Liver (tissue), 9 donors: ENCODE data around the gene GULP1. TPM values are rescaled to one million over a fixed set of nuclear protein-coding genes. Genes with fewer than 3 reads are reported as not detected.

Experiments used
- DNase-seq: peaks from one replicate; pipeline ENCODE4 v3.0.0-alpha.2; 2017; ENCODE audit warnings: low spot score
- H3K27ac ChIP-seq, 2 donors: one replicate each; pipeline ENCODE4 v1.7.0; 2013; ENCODE audit warnings: inconsistent platforms in 2 of 2, low read length in 2 of 2, control low read depth in 1 of 2, low read depth in 1 of 2, mild to moderate bottlenecking in 1 of 2
- H3K27me3 ChIP-seq, 4 donors: one replicate each; pipeline versions ENCODE4 v1.6.1 to v1.7.0; 2013; ENCODE audit warnings: low read length in 3 of 4, inconsistent platforms in 1 of 4, mild to moderate bottlenecking in 1 of 4, moderate library complexity in 1 of 4; ENCODE audit not compliant: control insufficient read depth in 4 of 4, insufficient read depth in 4 of 4
- H3K36me3 ChIP-seq, 4 donors: one replicate each; pipeline versions ENCODE4 v1.6.1 to v1.7.0; 2013; ENCODE audit warnings: low read length in 3 of 4, mild to moderate bottlenecking in 3 of 4, low read depth in 1 of 4, moderate library complexity in 1 of 4; ENCODE audit not compliant: control insufficient read depth in 4 of 4, insufficient read depth in 3 of 4
- H3K4me1 ChIP-seq, 4 donors: one replicate each; pipeline versions ENCODE4 v1.6.1 to v1.7.0; 2013; ENCODE audit warnings: low read length in 3 of 4, mild to moderate bottlenecking in 3 of 4, moderate library complexity in 1 of 4; ENCODE audit not compliant: control insufficient read depth in 4 of 4, insufficient read depth in 4 of 4
- H3K4me3 ChIP-seq, 3 donors: one replicate each; pipeline versions ENCODE4 v1.6.1 to v1.7.0; 2013; ENCODE audit warnings: low read length in 3 of 3, control low read depth in 1 of 3, low read depth in 1 of 3, mild to moderate bottlenecking in 1 of 3
- H3K9ac ChIP-seq, 2 donors: one replicate each; pipeline ENCODE4 v1.7.0; 2013; ENCODE audit warnings: low read length in 2 of 2, mild to moderate bottlenecking in 2 of 2, moderate library complexity in 2 of 2, control low read depth in 1 of 2, low read depth in 1 of 2
- H3K9me3 ChIP-seq, 4 donors: one replicate each; pipeline versions ENCODE4 v1.6.1 to v1.7.0; 2013; ENCODE audit warnings: low read length in 3 of 4; ENCODE audit not compliant: control insufficient read depth in 4 of 4
- ATF3 ChIP-seq: IDR thresholded peaks from 2 replicates; pipeline ENCODE4 v1.6.1; 2016; ENCODE audit warnings: antibody characterized with exemption
- CTCF ChIP-seq: fragments of 150-350 bp; IDR thresholded peaks from 2 replicates; pipeline ENCODE4 v1.5.1; 2017; ENCODE audit warnings: improper control_type of control experiment, low read depth, low read length; ENCODE audit not compliant: missing input control
- FOXA1 ChIP-seq: IDR thresholded peaks from 2 replicates; pipeline ENCODE4 v1.6.1; 2016; ENCODE audit warnings: antibody characterized with exemption
- FOXA2 ChIP-seq: IDR thresholded peaks from 2 replicates; pipeline ENCODE4 v1.6.1; 2016; ENCODE audit warnings: antibody characterized with exemption
- GABPA ChIP-seq, 2 donors: IDR thresholded peaks in 1 of 2; conservative IDR thresholded peaks in 1 of 2; 2 replicates each; pipeline ENCODE4 v1.6.1; 2016; ENCODE audit warnings: antibody characterized with exemption in 2 of 2, mild to moderate bottlenecking in 1 of 2, moderate library complexity in 1 of 2
- HNF4A ChIP-seq, 2 donors: conservative IDR thresholded peaks; 2 replicates each; pipeline ENCODE4 v1.6.1; 2016; ENCODE audit warnings: antibody characterized with exemption in 2 of 2, mild to moderate bottlenecking in 2 of 2
- HNF4G ChIP-seq: IDR thresholded peaks from 2 replicates; pipeline ENCODE4 v1.6.1; 2016; ENCODE audit warnings: antibody characterized with exemption
- JUND ChIP-seq, 2 donors: IDR thresholded peaks; 2 replicates each; pipeline ENCODE4 v1.6.1; 2016; ENCODE audit warnings: antibody characterized with exemption in 2 of 2
- MAX ChIP-seq: IDR thresholded peaks from 2 replicates; pipeline ENCODE4 v1.6.1; 2016; ENCODE audit warnings: antibody characterized with exemption
- NR2F2 ChIP-seq: IDR thresholded peaks from 2 replicates; pipeline ENCODE4 v1.6.1; 2016; ENCODE audit warnings: antibody characterized with exemption
- RAD21 ChIP-seq, 2 donors: IDR thresholded peaks; 2 replicates each; pipeline ENCODE4 v1.6.1; 2016; ENCODE audit warnings: antibody characterized with exemption in 2 of 2, mild to moderate bottlenecking in 2 of 2
- REST ChIP-seq: IDR thresholded peaks from 2 replicates; pipeline ENCODE4 v1.6.1; 2016; ENCODE audit warnings: antibody characterized with exemption, mild to moderate bottlenecking
- RXRA ChIP-seq, 2 donors: IDR thresholded peaks; 2 replicates each; pipeline ENCODE4 v1.6.1; 2017 to 2018; ENCODE audit warnings: antibody characterized with exemption in 2 of 2, mild to moderate bottlenecking in 1 of 2
- SP1 ChIP-seq: IDR thresholded peaks from 2 replicates; pipeline ENCODE4 v1.6.1; 2018; ENCODE audit warnings: antibody characterized with exemption, mild to moderate bottlenecking
- TAF1 ChIP-seq: conservative IDR thresholded peaks from 2 replicates; pipeline ENCODE4 v1.6.1; 2016; ENCODE audit warnings: antibody characterized with exemption, mild to moderate bottlenecking
- YY1 ChIP-seq: IDR thresholded peaks from 2 replicates; pipeline ENCODE4 v1.6.1; 2016; ENCODE audit warnings: antibody characterized with exemption, mild to moderate bottlenecking
- WGBS: extraction: QIAGEN DNeasy Blood & Tissue Kit; methylation state at CpG from one replicate; pipeline ENCODE4 v1.1.7; 2013; 5-methylcytosine and 5-hydroxymethylcytosine counted together
- polyA plus RNA-seq, 2 donors: library from polyadenylated mRNA; stranded (reverse) in 1 of 2; unstranded in 1 of 2; fragments of 200-250 nt in 1 of 2; fragments of >200 nt in 1 of 2; fragmentation: Nextera tagmentation in 1 of 2; extraction: Ambion mirVana in 1 of 2; gene quantifications; one replicate each; pipeline versions ENCODE4 v1.2.1 to v1.2.3, GENCODE V29; 2013 to 2015
- total RNA-seq, 2 donors: library from RNA; depleted of rRNA; stranded (reverse); fragments of >200 nt; gene quantifications; one replicate each; pipeline ENCODE4 v1.2.3, GENCODE V29; 2014
- TF ChIP-seq, protein P1 (sequence below): IDR thresholded peaks from 2 replicates; pipeline ENCODE4 v1.6.1; 2016; ENCODE audit warnings: antibody characterized with exemption
- donor health status: healthy.
- donor health status: healthy.
- donor health status: healthy.
- donor health status: healthy.
- donor health status: healthy.

GULP1 gene
- total and polyA plus RNA-seq, 4 donors, result 0.53 to 6.9 (median 0.89) TPM

DNA sequence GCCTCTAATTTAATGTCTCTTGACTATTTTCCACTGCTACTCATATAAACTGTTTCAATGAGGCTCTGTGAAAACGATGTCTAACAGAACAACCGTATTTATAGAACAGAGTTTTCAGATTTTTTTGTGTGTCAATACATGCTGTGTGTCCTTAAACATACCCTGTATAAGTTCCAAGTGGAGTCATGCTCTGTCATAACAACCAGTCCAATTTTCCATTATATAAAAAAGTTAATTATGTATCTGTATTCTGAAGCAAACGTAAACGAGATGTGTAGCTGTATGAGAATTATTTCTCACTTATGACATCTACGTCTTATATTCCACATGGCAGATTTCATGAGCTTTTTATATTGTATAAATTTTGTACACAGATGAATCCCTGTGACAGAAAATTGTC, 13.9 kb upstream of the GULP1 start:
- H3K27ac ChIP-seq, result no peak overlapping the region
- H3K9ac ChIP-seq, result no peak overlapping the region
- H3K36me3 ChIP-seq, result no peaks in the 10 kb centered on the region
- no peak overlapping the region for H3K4me3 ChIP-seq
- WGBS, result 79% methylated on average over 5 of the region's 5 CpGs
- H3K27me3 ChIP-seq, result peaks cover 0 to 4% (median 1%) of the 10 kb centered on the region in 4 donors
- no peaks in the 10 kb centered on the region for H3K9me3 ChIP-seq
- DNase-seq, result no peak
- TF ChIP-seq CTCF (no peak), YY1 (no peak), FOXA1 (no peak), MAX (no peak), RAD21 (IDR thresholded peaks at IDR 0.05) (no peak), ATF3 (no peak), RXRA (IDR thresholded peaks at IDR 0.05) (no peak), HNF4G (no peak), JUND (IDR thresholded peaks at IDR 0.05) (no peak), GABPA (IDR thresholded peaks at IDR 0.05 in 1 of 2, conservative IDR thresholded peaks at IDR 0.05 in 1 of 2) (no peak), TAF1 (no peak), SP1 (no peak), NR2F2 (no peak)
- TF ChIP-seq, protein P1, sequence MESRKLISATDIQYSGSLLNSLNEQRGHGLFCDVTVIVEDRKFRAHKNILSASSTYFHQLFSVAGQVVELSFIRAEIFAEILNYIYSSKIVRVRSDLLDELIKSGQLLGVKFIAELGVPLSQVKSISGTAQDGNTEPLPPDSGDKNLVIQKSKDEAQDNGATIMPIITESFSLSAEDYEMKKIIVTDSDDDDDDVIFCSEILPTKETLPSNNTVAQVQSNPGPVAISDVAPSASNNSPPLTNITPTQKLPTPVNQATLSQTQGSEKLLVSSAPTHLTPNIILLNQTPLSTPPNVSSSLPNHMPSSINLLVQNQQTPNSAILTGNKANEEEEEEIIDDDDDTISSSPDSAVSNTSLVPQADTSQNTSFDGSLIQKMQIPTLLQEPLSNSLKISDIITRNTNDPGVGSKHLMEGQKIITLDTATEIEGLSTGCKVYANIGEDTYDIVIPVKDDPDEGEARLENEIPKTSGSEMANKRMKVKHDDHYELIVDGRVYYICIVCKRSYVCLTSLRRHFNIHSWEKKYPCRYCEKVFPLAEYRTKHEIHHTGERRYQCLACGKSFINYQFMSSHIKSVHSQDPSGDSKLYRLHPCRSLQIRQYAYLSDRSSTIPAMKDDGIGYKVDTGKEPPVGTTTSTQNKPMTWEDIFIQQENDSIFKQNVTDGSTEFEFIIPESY, result no peak
- H3K4me1 ChIP-seq, result peaks cover 0 to 1% (median 0%) of the 10 kb centered on the region in 4 donors

DNA sequence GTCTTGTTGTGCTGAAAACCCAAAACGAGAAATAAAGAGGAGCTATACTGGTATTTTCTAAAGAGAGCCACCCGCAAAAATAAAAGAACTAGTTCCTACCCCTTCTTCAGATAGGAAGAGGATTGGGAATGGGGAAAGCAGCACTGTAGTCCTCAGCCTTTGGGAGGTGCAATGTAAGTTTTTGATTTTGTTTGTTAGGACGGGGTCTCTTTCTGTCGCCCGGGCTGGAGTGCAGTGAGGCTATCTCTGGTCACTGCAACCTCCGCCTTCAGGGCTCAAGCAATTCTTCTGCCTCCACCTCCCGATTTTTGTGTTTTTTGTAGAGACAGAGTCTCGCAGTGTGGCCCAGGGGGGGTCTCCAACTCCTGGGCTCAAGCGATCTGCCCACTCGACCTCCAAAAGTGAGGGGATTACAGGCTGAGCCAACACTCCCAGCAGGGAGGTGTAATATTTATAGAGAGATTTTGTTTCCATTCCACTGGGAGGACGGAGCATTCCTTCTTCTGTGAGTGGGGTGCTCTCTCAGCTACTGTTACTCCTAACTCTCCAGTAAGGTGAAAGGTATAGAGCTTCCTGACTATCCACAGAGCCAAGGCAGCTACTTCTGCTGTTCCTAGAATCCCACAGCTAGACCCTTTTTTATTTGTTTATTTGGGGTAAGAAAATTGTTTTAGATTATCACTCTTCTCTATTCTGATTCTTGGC, 13.1 kb upstream of the GULP1 start:
- WGBS, result 49% methylated on average over 11 of the region's 11 CpGs
- Histone ChIP-seq H3K9me3 (peaks cover 0 to 1% (median 0%) of the 10 kb centered on the region in 4 donors), H3K4me3 (no peak overlapping the region), H3K4me1 (peaks cover 0 to 1% (median 0%) of the 10 kb centered on the region in 4 donors), H3K27me3 (peaks cover 0 to 4% (median 1%) of the 10 kb centered on the region in 4 donors), H3K27ac (no peak overlapping the region), H3K9ac (no peak overlapping the region), H3K36me3 (no peaks in the 10 kb centered on the region)
- DNase-seq, result no peak
- no peak for TF ChIP-seq HNF4A (conservative IDR thresholded peaks at IDR 0.05)
- no peak for TF ChIP-seq YY1
- TF ChIP-seq SP1, result no peak
- no peak for TF ChIP-seq NR2F2
- no peak for TF ChIP-seq FOXA1
- no peak for TF ChIP-seq REST
- TF ChIP-seq FOXA2, result no peak
- no peak for TF ChIP-seq JUND (IDR thresholded peaks at IDR 0.05)
- TF ChIP-seq, protein P1, result no peak
- no peak for TF ChIP-seq TAF1
- TF ChIP-seq MAX, result no peak
- no peak for TF ChIP-seq HNF4G
- no peak for TF ChIP-seq RAD21 (IDR thresholded peaks at IDR 0.05)
- no peak for TF ChIP-seq RXRA (IDR thresholded peaks at IDR 0.05)
- no peak for TF ChIP-seq GABPA (IDR thresholded peaks at IDR 0.05 in 1 of 2, conservative IDR thresholded peaks at IDR 0.05 in 1 of 2)
- no peak for TF ChIP-seq ATF3
